Activated CD8-positive, alpha-beta memory T cell treated with anti-CD3 and anti-CD28 coated beads, Interleukin-2, amount 50 U/mL, for 4 hours (primary cell): ENCODE data around the gene ADAMTS19.
"Not testable (repeated sequence)": the region's sequence is repeated elsewhere in the genome, so short reads cannot be mapped to it uniquely, and the experiment has no call there.

ENCODE experiments used
- DNase-seq: peaks from one replicate; pipeline ENCODE4 v3.0.0-alpha.2; 2020

Gene ADAMTS19

GRCh38 chr5:129474544-129474943 lies 14.4 kb downstream of the ADAMTS19 start:
- no peak for DNase-seq

- DNase-seq = no peak
Measured at GRCh38 chr5:129476751-129477150, 16.7 kb downstream of the ADAMTS19 start.

- DNase-seq = no peak
Measured at GRCh38 chr5:129477532-129477931, 17.4 kb downstream of the ADAMTS19 start.

GRCh38 chr5:129481161-129481560 lies 21.1 kb downstream of the ADAMTS19 start:
- no peak for DNase-seq

GRCh38 chr5:129496421-129496820 lies 36.3 kb downstream of the ADAMTS19 start:
- DNase-seq = no peak

- no peak for DNase-seq
Measured at GRCh38 chr5:129496864-129497595, 36.9 kb downstream of the ADAMTS19 start.

- no peak for DNase-seq
Measured at GRCh38 chr5:129499208-129499852, 39.2 kb downstream of the ADAMTS19 start.

- no peak for DNase-seq
Measured at GRCh38 chr5:129500101-129500500, 40.0 kb downstream of the ADAMTS19 start.

- no peak for DNase-seq
Measured at GRCh38 chr5:129506086-129506485, 46.0 kb downstream of the ADAMTS19 start.

- no peak for DNase-seq
Measured at GRCh38 chr5:129506950-129507349, 46.9 kb downstream of the ADAMTS19 start.

GRCh38 chr5:129507527-129507926 lies 47.4 kb downstream of the ADAMTS19 start:
- DNase-seq = no peak

- no peak for DNase-seq
Measured at GRCh38 chr5:129508606-129509005, 48.5 kb downstream of the ADAMTS19 start.

- DNase-seq = no peak
Measured at GRCh38 chr5:129509363-129509975, 49.4 kb downstream of the ADAMTS19 start.

- no peak for DNase-seq
Measured at GRCh38 chr5:129511291-129511690, 51.2 kb downstream of the ADAMTS19 start.

- DNase-seq = no peak
Measured at GRCh38 chr5:129541051-129541450, 81.0 kb downstream of the ADAMTS19 start.

- DNase-seq = no peak
Measured at GRCh38 chr5:129541648-129542251, 81.7 kb downstream of the ADAMTS19 start.

GRCh38 chr5:129547137-129547536 lies 87.0 kb downstream of the ADAMTS19 start:
- DNase-seq = no peak

- DNase-seq = no peak
Measured at GRCh38 chr5:129554134-129554904, 94.2 kb downstream of the ADAMTS19 start.

GRCh38 chr5:129563585-129563984 lies 103.5 kb downstream of the ADAMTS19 start:
- no peak for DNase-seq

- no peak for DNase-seq
Measured at GRCh38 chr5:129569295-129569694, 109.2 kb downstream of the ADAMTS19 start.

- no peak for DNase-seq
Measured at GRCh38 chr5:129572060-129572459, 112.0 kb downstream of the ADAMTS19 start.

GRCh38 chr5:129584496-129584895 lies 124.4 kb downstream of the ADAMTS19 start:
- DNase-seq = not testable (repeated sequence)
